Medulla oblongata (tissue), 1 donor: Measurements from ENCODE around the gene LGALS3BP.

Experiments used
- DNase-seq: peaks from one replicate; pipeline ENCODE4 v3.0.0-alpha.2; 2015; ENCODE audit errors: extremely low spot score

LGALS3BP gene

GRCh38 chr17:78981010-78981888, 1.5 kb upstream of the LGALS3BP start:
- DNase-seq = no peak

GRCh38 chr17:78980624-78980972, 875 bp upstream of the LGALS3BP start:
- no peak for DNase-seq

- DNase-seq = no peak
Measured at GRCh38 chr17:78977997-78978973, 1.4 kb downstream of the LGALS3BP start.

DNA sequence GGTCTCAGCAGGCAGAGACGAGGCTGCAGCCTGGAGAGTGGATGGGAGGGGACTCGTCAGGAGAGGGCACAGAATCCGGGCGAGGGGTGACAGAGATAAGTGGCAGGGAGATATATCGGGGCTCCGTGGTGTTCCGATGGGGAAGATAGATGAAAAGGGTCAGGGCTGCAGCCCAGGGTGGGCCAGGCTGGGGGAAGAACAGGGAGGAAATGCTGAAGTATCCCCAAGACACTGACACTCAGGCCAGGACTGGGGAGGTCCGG, 2.1 kb downstream of the LGALS3BP start:
- no peak for DNase-seq

- DNase-seq = no peak
Measured at GRCh38 chr17:78976907-78977680, 2.6 kb downstream of the LGALS3BP start.

DNA sequence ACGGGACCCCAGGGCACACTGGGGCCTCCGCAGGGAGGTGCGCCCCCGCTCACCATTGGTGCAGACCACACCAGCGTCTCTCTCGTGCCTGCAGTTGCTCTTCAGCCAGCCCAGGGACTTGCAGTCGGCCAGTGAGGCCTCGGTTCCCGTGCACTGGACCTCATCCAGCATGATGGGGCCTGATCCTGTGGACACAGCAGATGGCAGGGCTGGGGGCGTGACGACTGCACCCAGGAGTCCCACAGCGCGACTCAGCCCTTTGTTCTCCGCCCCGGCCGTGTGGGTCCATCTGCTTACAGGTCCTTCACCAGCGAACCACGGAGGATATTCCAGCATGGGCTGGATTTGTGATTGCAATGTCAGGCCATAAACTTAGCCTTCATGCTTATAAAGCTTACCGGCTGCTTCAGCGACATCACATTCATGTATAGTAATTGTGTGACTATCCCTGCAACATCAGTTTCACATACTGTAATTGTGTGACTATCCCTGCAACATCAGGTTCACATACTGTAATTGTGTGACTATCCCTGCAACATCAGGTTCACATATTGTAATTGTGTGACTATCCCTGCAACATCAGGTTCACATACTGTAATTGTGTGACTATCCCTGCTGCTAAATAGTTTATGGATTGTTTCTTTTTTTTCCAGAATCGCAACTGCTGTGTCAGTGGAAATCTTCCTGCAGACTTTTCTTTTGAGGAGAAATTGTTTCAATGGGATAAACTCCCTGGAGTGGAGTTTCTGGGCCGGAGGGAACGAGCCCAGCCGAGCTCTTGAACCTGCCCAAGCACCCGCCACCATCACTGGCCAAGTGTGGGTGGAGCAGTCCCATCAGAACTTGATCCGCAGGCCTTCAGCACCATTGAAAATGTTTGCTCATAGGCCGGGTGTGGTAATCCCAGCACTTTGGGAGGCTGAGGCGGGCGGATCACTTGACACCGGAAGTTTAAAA, 4.8 kb downstream of the LGALS3BP start:
- peak; percentile 27 for DNase-seq

- no peak for DNase-seq
Measured at GRCh38 chr17:78973792-78974520, 5.8 kb downstream of the LGALS3BP start.

- no peak for DNase-seq
Measured at GRCh38 chr17:78973196-78973595, 6.5 kb downstream of the LGALS3BP start.

DNA sequence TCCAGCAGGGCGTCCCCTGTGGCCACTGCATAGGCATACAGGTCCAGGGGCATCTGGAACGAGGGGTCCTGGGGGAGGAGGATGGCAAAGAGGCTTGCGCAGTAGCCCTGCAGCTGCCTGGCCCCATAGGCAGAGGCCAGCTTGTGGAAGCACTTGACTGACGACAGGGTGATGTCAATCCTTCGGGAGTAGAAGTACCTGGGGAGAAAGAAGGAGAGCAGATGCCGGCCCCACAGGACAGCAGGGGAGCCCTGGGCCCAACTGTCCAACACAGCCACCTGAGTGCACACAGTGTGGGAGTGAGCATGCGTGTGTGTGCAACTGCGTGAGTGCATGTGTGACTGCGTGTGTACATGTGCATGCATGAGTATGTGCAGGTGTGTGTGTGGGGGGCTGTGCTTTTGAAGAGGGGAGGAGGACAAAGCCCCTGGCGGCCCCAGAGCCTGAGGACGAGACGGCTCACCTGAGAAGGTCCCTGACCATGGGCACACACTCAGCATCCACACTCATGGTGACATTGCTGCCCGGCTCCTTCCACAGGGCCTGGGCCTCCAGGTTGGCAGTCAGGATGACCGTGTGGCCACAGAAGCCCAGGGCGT, 7.1 kb downstream of the LGALS3BP start:
- DNase-seq = no peak

- no peak for DNase-seq
Measured at GRCh38 chr17:78971756-78972506, 7.8 kb downstream of the LGALS3BP start.

DNA sequence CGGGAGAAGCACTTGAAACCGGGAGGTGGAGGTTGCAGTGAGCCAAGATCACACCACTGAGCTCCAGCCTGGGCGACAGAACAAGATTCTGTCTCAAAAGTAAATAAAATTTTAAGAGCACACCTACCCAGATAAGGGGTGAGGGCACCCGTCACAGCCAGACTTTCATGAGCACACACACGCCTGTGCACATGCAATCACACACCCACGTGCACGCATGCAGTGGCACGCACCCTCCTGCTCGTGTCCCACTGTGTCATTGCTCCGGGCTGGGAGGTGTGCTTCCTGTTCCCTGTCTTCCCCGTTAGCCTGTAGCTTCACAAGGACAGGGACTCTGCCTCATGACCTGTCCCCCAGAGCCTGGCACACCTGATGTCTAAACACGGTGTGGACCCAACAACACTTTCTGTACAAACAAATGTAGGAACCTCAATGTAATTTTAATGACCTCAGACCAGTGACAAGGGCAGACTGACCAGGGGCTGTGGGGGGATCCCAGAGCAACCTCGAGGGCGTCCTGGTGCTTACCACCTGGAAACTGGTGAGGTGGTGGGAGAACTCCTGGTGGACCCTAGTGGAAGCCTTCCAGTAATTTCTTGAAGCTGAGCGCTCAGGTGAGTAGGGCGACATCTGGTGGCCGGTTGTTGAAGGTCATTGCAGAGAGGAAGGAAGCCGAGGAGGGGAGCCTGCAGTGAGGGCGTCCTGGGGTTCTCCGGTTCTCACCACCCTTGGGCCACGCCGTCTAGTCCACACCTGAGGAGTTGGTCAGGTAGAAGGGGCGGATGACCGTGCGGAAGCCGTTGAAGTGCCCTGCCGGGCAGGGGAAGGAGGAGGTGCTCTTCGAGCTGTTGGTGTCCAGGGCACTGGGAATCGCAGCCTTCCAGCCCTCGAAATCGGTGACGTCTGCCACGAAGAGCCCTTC, 8.6 kb downstream of the LGALS3BP start:
- DNase-seq = peak; percentile 90

DNA sequence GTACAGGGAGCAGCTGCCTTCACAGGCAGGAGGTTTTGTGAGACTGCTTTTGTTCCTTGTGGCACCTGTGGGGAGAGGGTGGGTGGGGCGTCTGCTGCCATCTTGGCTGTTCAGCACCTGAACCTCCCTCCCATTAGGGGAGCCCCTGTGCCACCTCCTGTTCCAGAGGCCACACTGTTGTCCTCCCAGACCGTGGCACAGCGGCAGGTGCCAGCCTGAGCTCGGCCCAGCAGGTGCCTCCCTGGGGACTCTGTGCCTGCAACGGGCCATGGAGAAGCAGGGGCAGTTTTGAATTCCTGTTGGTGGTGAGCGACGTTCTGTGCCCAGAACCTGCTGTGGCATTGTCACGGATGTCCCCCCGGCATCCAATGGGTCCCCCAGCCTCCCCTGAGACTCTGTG, 9.9 kb downstream of the LGALS3BP start:
- DNase-seq = no peak

- no peak for DNase-seq
Measured at GRCh38 chr17:78967782-78968362, 11.9 kb downstream of the LGALS3BP start.

DNA sequence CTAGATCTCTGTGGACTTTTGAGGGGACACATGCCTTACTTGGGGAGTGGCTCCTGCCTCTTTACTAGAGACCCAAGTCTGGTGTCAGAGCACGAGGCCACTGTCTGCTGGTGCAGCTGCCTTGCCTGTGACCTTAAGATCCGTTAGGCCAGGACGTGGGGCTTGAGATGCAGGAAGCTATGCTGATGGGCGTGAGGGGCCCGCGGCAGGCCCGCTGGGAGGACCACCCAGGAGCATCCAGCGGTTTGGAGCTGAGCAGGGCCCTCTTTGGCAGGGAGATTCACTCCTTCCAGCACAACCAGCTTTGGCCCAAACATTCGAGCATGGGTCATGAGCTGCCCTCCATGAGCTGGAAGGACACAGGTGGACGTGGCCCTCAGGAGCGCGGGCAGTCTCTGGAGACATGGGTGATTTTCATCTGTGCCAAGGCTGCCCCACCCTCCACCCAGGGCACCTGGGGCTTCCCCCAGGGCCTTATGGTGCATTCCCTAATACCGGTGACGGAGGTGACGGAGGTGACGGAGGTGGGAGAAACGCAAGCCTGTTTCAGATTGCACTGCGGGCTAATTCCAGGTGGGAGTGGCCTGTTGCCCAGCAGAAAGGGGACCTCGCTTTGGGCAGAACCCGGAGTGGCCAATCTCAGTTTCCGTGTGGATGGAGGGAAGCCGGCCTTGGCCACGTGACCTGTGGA, 12.7 kb downstream of the LGALS3BP start:
- no peak for DNase-seq

DNA sequence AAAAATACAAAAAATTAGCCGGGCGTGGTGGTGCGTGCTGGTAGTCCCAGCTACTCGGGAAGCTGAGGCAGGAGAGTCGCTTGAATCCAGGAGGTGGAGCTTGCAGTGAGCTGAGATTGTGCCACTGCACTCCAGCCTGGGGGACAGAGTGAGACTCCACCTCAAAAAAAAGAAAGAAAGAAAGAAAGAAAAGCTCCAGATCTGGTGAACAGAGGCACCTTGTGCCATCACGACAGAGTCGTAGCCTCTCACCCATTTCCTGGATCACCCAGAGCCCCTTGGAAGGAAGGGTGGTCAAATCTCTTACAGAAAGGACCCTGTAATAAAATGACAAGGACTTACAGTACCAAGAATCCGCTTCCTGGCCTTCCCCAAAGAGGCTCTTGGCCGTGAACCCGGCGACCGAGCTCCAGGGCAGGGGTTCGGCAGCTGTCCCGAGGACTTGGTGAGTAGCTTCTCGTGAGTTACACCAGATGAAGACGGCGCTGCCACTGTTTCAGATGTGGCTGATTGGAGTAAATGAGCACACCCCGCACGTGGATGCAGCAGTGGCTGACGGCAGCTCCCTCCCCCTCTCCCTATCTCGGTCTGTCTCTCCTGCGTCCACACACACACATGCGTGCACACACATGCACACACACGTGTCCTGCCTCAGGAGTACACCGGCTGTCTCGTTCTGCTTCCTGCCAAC, 13.5 kb downstream of the LGALS3BP start:
- no peak for DNase-seq

DNA sequence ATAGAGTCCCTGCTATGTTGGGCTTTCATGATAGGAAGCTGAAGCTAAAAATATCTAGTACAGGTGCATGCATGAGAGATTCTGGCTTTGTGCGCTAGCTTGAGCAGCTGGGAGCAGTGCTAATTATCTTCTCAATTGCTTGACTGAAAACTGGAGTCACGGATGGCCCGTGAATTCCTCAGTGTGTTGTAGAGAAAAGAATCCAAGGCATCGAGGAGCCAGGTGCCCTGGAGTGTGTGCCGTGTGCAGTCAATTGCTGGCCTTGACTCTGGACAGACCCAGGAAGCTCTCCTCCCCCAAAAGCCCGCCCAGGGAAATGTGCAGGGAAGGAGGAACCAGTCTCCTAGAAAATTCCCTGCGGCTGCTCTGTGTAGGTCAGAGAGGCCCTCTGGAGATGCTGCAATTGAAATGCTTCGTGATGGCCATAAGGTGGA, 14.2 kb downstream of the LGALS3BP start:
- no peak for DNase-seq
